ENCODE measurements around the gene TREML4. TPM values are rescaled to one million over a fixed set of nuclear protein-coding genes. Genes with fewer than 3 reads are reported as not detected.

TREML4 gene
- total RNA-seq, 1 experiment from 2014 or later, result not detected

DNA sequence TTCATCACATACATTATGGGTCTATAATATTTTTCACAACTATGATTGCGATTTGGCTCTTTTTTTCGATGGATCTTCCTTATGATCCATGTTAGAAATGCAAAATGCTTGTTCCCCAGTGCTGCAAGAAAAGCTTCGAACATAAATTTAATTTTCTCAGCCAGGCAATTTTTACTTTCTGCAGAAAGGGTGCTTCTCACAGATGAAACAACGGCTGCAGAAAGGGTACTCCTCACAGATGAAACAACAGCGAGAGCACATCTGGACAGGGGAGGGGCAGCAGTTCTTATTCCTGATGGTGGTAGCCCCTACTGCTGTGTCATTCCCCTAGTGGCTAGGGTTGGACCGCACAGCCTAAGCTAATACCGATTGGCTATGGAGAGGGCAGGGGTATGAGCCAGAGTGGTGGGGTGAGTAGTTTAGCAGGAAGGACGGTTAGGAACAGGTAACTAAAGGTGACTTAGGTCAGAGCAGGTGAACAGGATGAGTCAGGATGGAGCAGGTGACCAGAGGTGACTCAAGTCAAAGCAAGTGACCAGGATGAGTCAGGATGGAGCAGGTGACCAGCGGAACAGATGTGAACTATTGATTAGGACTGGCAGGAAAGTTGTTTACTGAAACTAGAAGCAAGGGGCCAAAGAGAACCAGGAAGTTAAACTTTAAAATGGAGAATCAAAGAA lies 13.4 kb upstream of the TREML4 start:
- Histone ChIP-seq H3K79me2 (ENCODE audit: insufficient read depth, low read length) (no peaks in the 10 kb centered on the region), H3K36me3 (ENCODE audit: control insufficient read depth in 1 of 2, insufficient read depth in 2 of 2, low read length in 2 of 2) (no peaks in the 10 kb centered on the region), H3K9me3 (ENCODE audit: control insufficient read depth in 1 of 2, insufficient read depth in 1 of 2, low read depth in 1 of 2, low read length in 2 of 2) (peaks cover 6 to 7% of the 10 kb centered on the region in 2 experiments; a peak in 2 of 4 replicates), H3K9ac (ENCODE audit: low read length) (no peak overlapping the region), H3K4me1 (ENCODE audit: control insufficient read depth in 1 of 2, insufficient read depth in 2 of 2, low read length in 2 of 2) (no peaks in the 10 kb centered on the region), H3K4me3 (replicated peaks in 1 of 2; ENCODE audit: low read depth in 1 of 2, low read length in 2 of 2) (no peak overlapping the region), H3K4me2 (ENCODE audit: low read length) (no peak overlapping the region), H2AFZ (ENCODE audit: low read depth, low read length, poor library complexity, severe bottlenecking) (no peak overlapping the region), H3K27ac (ENCODE audit: low read depth, low read length) (no peak overlapping the region), H3K27me3 (ENCODE audit: insufficient read depth, low read length) (no peaks in the 10 kb centered on the region), H4K20me1 (ENCODE audit: insufficient read depth) (no peaks in the 10 kb centered on the region), H3K9me2 (ENCODE audit: insufficient read depth) (no peaks in the 10 kb centered on the region)
- TF ChIP-seq, protein P1, sequence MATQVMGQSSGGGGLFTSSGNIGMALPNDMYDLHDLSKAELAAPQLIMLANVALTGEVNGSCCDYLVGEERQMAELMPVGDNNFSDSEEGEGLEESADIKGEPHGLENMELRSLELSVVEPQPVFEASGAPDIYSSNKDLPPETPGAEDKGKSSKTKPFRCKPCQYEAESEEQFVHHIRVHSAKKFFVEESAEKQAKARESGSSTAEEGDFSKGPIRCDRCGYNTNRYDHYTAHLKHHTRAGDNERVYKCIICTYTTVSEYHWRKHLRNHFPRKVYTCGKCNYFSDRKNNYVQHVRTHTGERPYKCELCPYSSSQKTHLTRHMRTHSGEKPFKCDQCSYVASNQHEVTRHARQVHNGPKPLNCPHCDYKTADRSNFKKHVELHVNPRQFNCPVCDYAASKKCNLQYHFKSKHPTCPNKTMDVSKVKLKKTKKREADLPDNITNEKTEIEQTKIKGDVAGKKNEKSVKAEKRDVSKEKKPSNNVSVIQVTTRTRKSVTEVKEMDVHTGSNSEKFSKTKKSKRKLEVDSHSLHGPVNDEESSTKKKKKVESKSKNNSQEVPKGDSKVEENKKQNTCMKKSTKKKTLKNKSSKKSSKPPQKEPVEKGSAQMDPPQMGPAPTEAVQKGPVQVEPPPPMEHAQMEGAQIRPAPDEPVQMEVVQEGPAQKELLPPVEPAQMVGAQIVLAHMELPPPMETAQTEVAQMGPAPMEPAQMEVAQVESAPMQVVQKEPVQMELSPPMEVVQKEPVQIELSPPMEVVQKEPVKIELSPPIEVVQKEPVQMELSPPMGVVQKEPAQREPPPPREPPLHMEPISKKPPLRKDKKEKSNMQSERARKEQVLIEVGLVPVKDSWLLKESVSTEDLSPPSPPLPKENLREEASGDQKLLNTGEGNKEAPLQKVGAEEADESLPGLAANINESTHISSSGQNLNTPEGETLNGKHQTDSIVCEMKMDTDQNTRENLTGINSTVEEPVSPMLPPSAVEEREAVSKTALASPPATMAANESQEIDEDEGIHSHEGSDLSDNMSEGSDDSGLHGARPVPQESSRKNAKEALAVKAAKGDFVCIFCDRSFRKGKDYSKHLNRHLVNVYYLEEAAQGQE (IDR thresholded peaks at IDR 0.05; ENCODE audit: low read depth), result no peak
- TF ChIP-seq RAD21 (IDR thresholded peaks at IDR 0.05; ENCODE audit: low read depth) (no peak), SRF (IDR thresholded peaks at IDR 0.05; ENCODE audit: low read depth) (no peak), FOSL1 (IDR thresholded peaks at IDR 0.05; ENCODE audit: low read depth) (peak; percentile 60), POLR2A (IDR thresholded peaks at IDR 0.05; ENCODE audit: borderline replicate concordance, extremely low read depth, insufficient read depth, insufficient read length) (no peak), JUND (IDR thresholded peaks at IDR 0.05) (peak; percentile 48; the same call in 1 of the 2 replicates), SIN3A (IDR thresholded peaks at IDR 0.05; ENCODE audit: low read depth) (no peak)
- CTCF ChIA-PET, result no interaction called here
- RAD21 ChIA-PET (ENCODE audit: low non-redundant PET in 1 of 2, low total read pairs in 2 of 2, uncharacterized antibody in 2 of 2, unreplicated experiment in 2 of 2), result no interaction called here
- DNase-seq (ENCODE audit: low read depth, low spot score), result no peak
- no peak for ATAC-seq
- intact Hi-C loops (cut with micrococcal nuclease), result no loop called here
- POLR2A ChIA-PET, result no interaction called here
- no TSS peak for BruUV-seq (replicated peaks)
